Lung (tissue), 12 donors: ENCODE measurements around the gene ITGAV. TPM values are rescaled to one million over a fixed set of nuclear protein-coding genes. Genes with fewer than 3 reads are reported as not detected.
A peak's percentile ranks its signal among the peaks of the same experiment; 100 is the strongest.

Experiments
- ATAC-seq: fragments of 200-7000 bp; cut with Tn5 transposase; one replicate; pipeline ENCODE4 v1.9.1; 2020; ENCODE audit warnings: moderate number of reproducible peaks; ENCODE audit not compliant: insufficient read depth, low FRiP score
- DNase-seq, 3 donors: peaks; one replicate each; pipeline ENCODE4 v3.0.0-alpha.2; 2013 to 2017
- H3K27ac ChIP-seq, 2 donors: one replicate each; pipeline ENCODE4 v1.5.1; 2013; ENCODE audit warnings: mild to moderate bottlenecking in 2 of 2, moderate library complexity in 2 of 2, control low read depth in 1 of 2, inconsistent platforms in 1 of 2, low read depth in 1 of 2, low read length in 1 of 2
- H3K27me3 ChIP-seq, 3 donors: one replicate each; pipeline ENCODE4 v1.5.1; 2013; ENCODE audit warnings: low read length in 2 of 3; ENCODE audit not compliant: control insufficient read depth in 3 of 3, insufficient read depth in 3 of 3
- H3K36me3 ChIP-seq, 4 donors: one replicate each; pipeline ENCODE4 v1.5.1; 2013; ENCODE audit warnings: low read length in 4 of 4, mild to moderate bottlenecking in 1 of 4, moderate library complexity in 1 of 4; ENCODE audit not compliant: control insufficient read depth in 4 of 4, insufficient read depth in 4 of 4
- H3K4me1 ChIP-seq, 5 donors: one replicate each; pipeline ENCODE4 v1.5.1; 2013; ENCODE audit warnings: low read length in 5 of 5, mild to moderate bottlenecking in 2 of 5, moderate library complexity in 1 of 5; ENCODE audit not compliant: control insufficient read depth in 5 of 5, insufficient read depth in 5 of 5
- H3K4me3 ChIP-seq: one replicate; pipeline ENCODE4 v1.5.1; 2013; ENCODE audit warnings: mild to moderate bottlenecking, control low read depth, moderate library complexity
- H3K9ac ChIP-seq, 2 donors: one replicate each; pipeline ENCODE4 v1.5.1; 2013; ENCODE audit warnings: low read length in 2 of 2, control low read depth in 1 of 2; ENCODE audit not compliant: insufficient read depth in 1 of 2
- H3K9me3 ChIP-seq, 4 donors: one replicate each; pipeline ENCODE4 v1.5.1; 2013; ENCODE audit warnings: low read length in 3 of 4, mild to moderate bottlenecking in 1 of 4, moderate library complexity in 1 of 4; ENCODE audit not compliant: control insufficient read depth in 4 of 4, insufficient read depth in 3 of 4
- WGBS, 2 donors: extraction: QIAGEN DNeasy Blood & Tissue Kit; methylation state at CpG; one replicate each; pipeline ENCODE4 v1.1.7; 2013; 5-methylcytosine and 5-hydroxymethylcytosine counted together
- polyA plus RNA-seq, 2 donors: library from polyadenylated mRNA; stranded (reverse); fragments of 200-250 nt; gene quantifications; one replicate each; pipeline ENCODE4 v1.2.1, GENCODE V29; 2013
- total RNA-seq, 2 donors: library from RNA; depleted of rRNA in 1 of 2; stranded (reverse); fragments of >200 nt in 1 of 2; gene quantifications; one replicate each; pipeline ENCODE4 v1.2.1, GENCODE V29; 2014 to 2021
- TF ChIP-seq, protein P1 (sequence below): IDR thresholded peaks from 2 replicates; pipeline ENCODE4 v1.5.1; 2012; ENCODE audit warnings: mild to moderate bottlenecking; ENCODE audit errors: control extremely low read depth, extremely low read depth
- donor health status: control.
- donor health status: control.
- donor health status: Bipolar disorder and iron deficiency.
- donor health status: healthy.
- donor health status: DM: yes; HTN: yes; CAD: no.

ITGAV gene
- total and polyA plus RNA-seq, 4 donors: 10.1 to 91.8 (median 43.8) TPM

DNA sequence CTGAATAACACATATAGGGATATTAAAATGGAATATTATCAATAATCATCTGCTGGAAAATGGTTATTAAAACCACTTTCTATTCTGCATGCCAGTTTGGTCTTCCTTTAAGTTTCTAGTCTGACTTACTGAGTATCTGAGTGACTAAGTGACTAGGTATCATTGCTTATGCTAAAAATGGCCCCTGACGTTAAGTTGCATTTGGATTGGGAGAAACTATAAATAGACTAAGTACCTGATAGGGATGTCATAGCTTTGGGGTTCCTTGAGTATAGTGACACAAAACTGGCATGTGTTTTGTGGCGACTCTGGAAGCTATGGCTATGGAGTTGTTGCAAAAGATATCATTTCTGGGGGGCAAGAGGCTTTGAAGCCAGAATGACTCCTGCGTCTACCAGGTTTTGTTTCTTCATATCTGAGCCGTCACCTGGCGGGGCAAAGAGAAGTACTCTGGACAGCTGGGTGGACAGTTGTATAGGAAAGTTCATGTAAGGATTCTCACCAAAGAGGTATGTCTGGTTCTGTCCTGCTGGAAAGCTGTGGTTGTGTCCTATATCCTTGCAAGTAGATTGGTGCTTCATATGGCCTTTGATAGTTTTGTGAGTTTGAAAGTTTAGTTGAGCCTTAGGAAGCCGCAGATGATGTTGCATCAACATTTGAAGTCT is 17.9 kb downstream of the ITGAV start:
- TF ChIP-seq, protein P1, sequence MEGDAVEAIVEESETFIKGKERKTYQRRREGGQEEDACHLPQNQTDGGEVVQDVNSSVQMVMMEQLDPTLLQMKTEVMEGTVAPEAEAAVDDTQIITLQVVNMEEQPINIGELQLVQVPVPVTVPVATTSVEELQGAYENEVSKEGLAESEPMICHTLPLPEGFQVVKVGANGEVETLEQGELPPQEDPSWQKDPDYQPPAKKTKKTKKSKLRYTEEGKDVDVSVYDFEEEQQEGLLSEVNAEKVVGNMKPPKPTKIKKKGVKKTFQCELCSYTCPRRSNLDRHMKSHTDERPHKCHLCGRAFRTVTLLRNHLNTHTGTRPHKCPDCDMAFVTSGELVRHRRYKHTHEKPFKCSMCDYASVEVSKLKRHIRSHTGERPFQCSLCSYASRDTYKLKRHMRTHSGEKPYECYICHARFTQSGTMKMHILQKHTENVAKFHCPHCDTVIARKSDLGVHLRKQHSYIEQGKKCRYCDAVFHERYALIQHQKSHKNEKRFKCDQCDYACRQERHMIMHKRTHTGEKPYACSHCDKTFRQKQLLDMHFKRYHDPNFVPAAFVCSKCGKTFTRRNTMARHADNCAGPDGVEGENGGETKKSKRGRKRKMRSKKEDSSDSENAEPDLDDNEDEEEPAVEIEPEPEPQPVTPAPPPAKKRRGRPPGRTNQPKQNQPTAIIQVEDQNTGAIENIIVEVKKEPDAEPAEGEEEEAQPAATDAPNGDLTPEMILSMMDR: no peak
- H3K27ac ChIP-seq: peak overlapping the region in 1 of 2 donors; percentile 90

GRCh38 chr2:186610785-186611184 is 20.9 kb downstream of the ITGAV start:
- Histone ChIP-seq H3K9me3 (no peaks in the 10 kb centered on the region), H3K27ac (peak overlapping the region in 1 of 2 donors; percentile 53), H3K9ac (no peak overlapping the region), H3K27me3 (no peaks in the 10 kb centered on the region), H3K4me3 (no peak overlapping the region), H3K36me3 (peaks cover 0 to 3% (median 0%) of the 10 kb centered on the region in 4 donors), H3K4me1 (peaks cover 0 to 18% (median 0%) of the 10 kb centered on the region in 5 donors)
- ATAC-seq: no peak
- no peak for DNase-seq
- 66 to 73% methylated on average over 7 of the region's 7 CpGs for WGBS, 2 donors
- TF ChIP-seq, protein P1: no peak

More for the DNA sequence above, 17.9 kb downstream of the ITGAV start:
- Histone ChIP-seq H3K9me3 (no peaks in the 10 kb centered on the region), H3K4me3 (no peak overlapping the region), H3K36me3 (peaks cover 0 to 6% (median 2%) of the 10 kb centered on the region in 4 donors), H3K9ac (no peak overlapping the region), H3K27me3 (no peaks in the 10 kb centered on the region), H3K4me1 (peaks cover 0 to 19% (median 0%) of the 10 kb centered on the region in 5 donors)
- ATAC-seq: no peak
- DNase-seq: no peak
- WGBS, 2 donors: 94% methylated on average over 6 of the region's 6 CpGs

DNA sequence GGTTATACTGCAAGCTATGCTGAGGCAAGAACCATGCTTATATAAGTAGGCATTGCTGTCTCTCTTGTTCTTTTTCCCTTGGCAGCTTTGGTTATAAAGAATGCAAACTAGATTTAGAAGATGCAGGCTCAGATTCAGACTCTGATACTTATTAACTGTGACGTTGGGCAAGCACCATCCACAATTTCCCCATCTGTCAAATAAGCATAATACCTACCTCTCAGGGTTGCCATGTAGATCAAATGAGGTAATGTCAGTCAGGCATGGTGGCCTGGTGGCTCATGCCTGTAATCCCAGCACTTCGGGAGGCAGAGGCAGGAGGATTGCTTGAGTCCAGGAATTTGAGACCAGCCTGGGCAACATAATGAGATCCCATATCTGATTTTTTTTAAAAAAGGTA is 21.7 kb downstream of the ITGAV start:
- no peak for DNase-seq
- no peak for ATAC-seq

More for the DNA sequence above, 21.7 kb downstream of the ITGAV start:
- no peaks in the 10 kb centered on the region for H3K9me3 ChIP-seq
- TF ChIP-seq, protein P1: no peak
- H3K9ac ChIP-seq: no peak overlapping the region
- peaks cover 0 to 3% (median 0%) of the 10 kb centered on the region in 4 donors for H3K36me3 ChIP-seq
- peak overlapping the region in 1 of 2 donors; percentile 53 for H3K27ac ChIP-seq
- H3K4me1 ChIP-seq: peaks cover 0 to 18% (median 0%) of the 10 kb centered on the region in 5 donors
- 87 to 90% methylated on average over 2 of the region's 2 CpGs for WGBS, 2 donors
- H3K27me3 ChIP-seq: no peaks in the 10 kb centered on the region
- H3K4me3 ChIP-seq: no peak overlapping the region
